ENCODE results near the gene LEUTX. TPM values are rescaled to one million over a fixed set of nuclear protein-coding genes. Genes with fewer than 3 reads are reported as not detected.
"Not testable (repeated sequence)": the region's sequence is repeated elsewhere in the genome, so short reads cannot be mapped to it uniquely, and the experiment has no call there.

The LEUTX gene
- total RNA-seq, 1 donor from 2014 or later: not detected

GRCh38 chr19:39780894-39781293, 2.2 kb downstream of the LEUTX start:
- no peak for DNase-seq (ENCODE audit: low spot score)

GRCh38 chr19:39788244-39788643, 9.6 kb downstream of the LEUTX start:
- DNase-seq (ENCODE audit: low spot score): no peak

- DNase-seq (ENCODE audit: low spot score): peak; percentile 62
Observed at GRCh38 chr19:39792999-39793546, 14.4 kb downstream of the LEUTX start.

- DNase-seq (ENCODE audit: low spot score): no peak
Observed at GRCh38 chr19:39795001-39795400, 16.3 kb downstream of the LEUTX start.

- no peak for DNase-seq (ENCODE audit: low spot score)
Observed at GRCh38 chr19:39796000-39796498, 17.4 kb downstream of the LEUTX start.

- no peak for DNase-seq (ENCODE audit: low spot score)
Observed at GRCh38 chr19:39797083-39797482, 18.4 kb downstream of the LEUTX start.

GRCh38 chr19:39802958-39803357, 24.3 kb downstream of the LEUTX start:
- DNase-seq (ENCODE audit: low spot score): no peak

- no peak for DNase-seq (ENCODE audit: low spot score)
Observed at GRCh38 chr19:39805104-39805503, 26.4 kb downstream of the LEUTX start.

- no peak for DNase-seq (ENCODE audit: low spot score)
Observed at GRCh38 chr19:39807846-39808364, 29.3 kb downstream of the LEUTX start.

GRCh38 chr19:39808688-39809087, 30.0 kb downstream of the LEUTX start:
- not testable (repeated sequence) for DNase-seq (ENCODE audit: low spot score)

- DNase-seq (ENCODE audit: low spot score): no peak
Observed at GRCh38 chr19:39809368-39809767, 30.7 kb downstream of the LEUTX start.

GRCh38 chr19:39810424-39810823, 31.8 kb downstream of the LEUTX start:
- DNase-seq (ENCODE audit: low spot score): no peak

- no peak for DNase-seq (ENCODE audit: low spot score)
Observed at GRCh38 chr19:39811064-39811463, 32.4 kb downstream of the LEUTX start.

- DNase-seq (ENCODE audit: low spot score): no peak
Observed at GRCh38 chr19:39813264-39813993, 34.8 kb downstream of the LEUTX start.

- DNase-seq (ENCODE audit: low spot score): not testable (repeated sequence)
Observed at GRCh38 chr19:39814111-39814510, 35.5 kb downstream of the LEUTX start.

GRCh38 chr19:39814595-39814994, 35.9 kb downstream of the LEUTX start:
- no peak for DNase-seq (ENCODE audit: low spot score)

- DNase-seq (ENCODE audit: low spot score): no peak
Observed at GRCh38 chr19:39816287-39817048, 37.8 kb downstream of the LEUTX start.

- DNase-seq (ENCODE audit: low spot score): no peak
Observed at GRCh38 chr19:39817888-39818561, 39.4 kb downstream of the LEUTX start.

GRCh38 chr19:39818626-39819097, 40.0 kb downstream of the LEUTX start:
- no peak for DNase-seq (ENCODE audit: low spot score)

- no peak for DNase-seq (ENCODE audit: low spot score)
Observed at GRCh38 chr19:39819786-39820185, 41.1 kb downstream of the LEUTX start.

GRCh38 chr19:39820696-39821095, 42.0 kb downstream of the LEUTX start:
- DNase-seq (ENCODE audit: low spot score): no peak

GRCh38 chr19:39823686-39824085, 45.0 kb downstream of the LEUTX start:
- DNase-seq (ENCODE audit: low spot score): no peak
